HEK293T (cell line): ENCODE results near the gene SNTG2.

Experiments
- ARNT ChIP-seq: fragments of 450-650 bp; IDR thresholded peaks from 2 replicates; pipeline ENCODE4 v1.6.1; 2017; ENCODE audit warnings: mild to moderate bottlenecking
- ELF4 ChIP-seq: fragments of 450-650 bp; IDR thresholded peaks from 2 replicates; pipeline ENCODE4 v1.6.1; 2017; ENCODE audit warnings: antibody characterized with exemption
- HDGF ChIP-seq: fragments of 450-650 bp; IDR thresholded peaks from 2 replicates; pipeline ENCODE4 v1.6.1; 2017; ENCODE audit warnings: antibody characterized with exemption, borderline replicate concordance
- SP1 ChIP-seq: fragments of 450-650 bp; IDR thresholded peaks from 2 replicates; pipeline ENCODE4 v1.6.1; 2017
- SUZ12 ChIP-seq: fragments of 450-650 bp; IDR thresholded peaks from 2 replicates; pipeline ENCODE4 v1.6.1; 2016; ENCODE audit warnings: mild to moderate bottlenecking

DNA sequence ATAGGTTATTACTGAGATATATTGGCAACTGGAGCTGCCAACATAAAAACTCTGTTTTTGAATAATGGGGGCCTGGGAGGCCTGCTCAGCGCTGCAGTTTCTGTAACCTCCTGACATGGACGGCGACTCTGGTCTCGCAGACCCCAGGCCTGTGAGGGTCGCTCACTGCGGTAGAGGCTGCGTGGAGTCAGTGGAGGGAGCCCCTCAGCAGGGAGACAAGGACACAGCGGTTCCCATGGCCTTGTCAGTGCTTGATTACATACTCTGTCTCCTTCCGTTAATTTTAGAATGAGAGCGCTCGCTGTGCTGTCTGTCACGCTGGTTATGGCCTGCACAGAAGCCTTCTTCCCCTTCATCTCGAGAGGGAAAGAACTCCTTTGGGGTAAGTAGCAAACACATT, 463.5 kb downstream of the SNTG2 start:
- TF ChIP-seq ARNT (no peak), HDGF (no peak), SP1 (no peak), ELF4 (no peak), SUZ12 (no peak)
